Neuronal stem cell (in vitro differentiated cells): ENCODE measurements around the gene PTPRD.

Experiments used
- DNase-seq: peaks from one replicate; pipeline ENCODE4 v3.0.0-alpha.2; 2013; ENCODE audit warnings: low spot score
- H2AFZ ChIP-seq: one replicate; pipeline ENCODE4 v1.6.1; 2013; ENCODE audit warnings: mild to moderate bottlenecking, low read length, inconsistent platforms
- H2AK5ac ChIP-seq: 2 replicates; pipeline ENCODE4 v1.6.1; 2013; ENCODE audit warnings: low read depth, mild to moderate bottlenecking, inconsistent platforms, low read length, moderate library complexity, mixed read lengths
- H2BK120ac ChIP-seq: 2 replicates; pipeline ENCODE4 v1.6.1; 2013; ENCODE audit warnings: low read depth, mild to moderate bottlenecking, inconsistent platforms, low read length, moderate library complexity, mixed read lengths
- H2BK12ac ChIP-seq: one replicate; pipeline ENCODE4 v1.6.1; 2013; ENCODE audit warnings: low read length, inconsistent platforms
- H2BK15ac ChIP-seq: 2 replicates; pipeline ENCODE4 v1.6.1; 2013; ENCODE audit warnings: mild to moderate bottlenecking, low read length, inconsistent platforms, mixed read lengths
- H2BK5ac ChIP-seq: one replicate; pipeline ENCODE4 v1.6.1; 2013; ENCODE audit warnings: inconsistent platforms, mild to moderate bottlenecking, low read length, moderate library complexity
- H3K14ac ChIP-seq: one replicate; pipeline ENCODE4 v1.6.1; 2013; ENCODE audit warnings: low read length, inconsistent platforms
- H3K18ac ChIP-seq: 2 replicates; pipeline ENCODE4 v1.6.1; 2013; ENCODE audit warnings: low read length, inconsistent platforms
- H3K23ac ChIP-seq: 2 replicates; pipeline ENCODE4 v1.6.1; 2013; ENCODE audit warnings: low read depth, mild to moderate bottlenecking, mixed read lengths, low read length, inconsistent platforms; ENCODE audit not compliant: poor library complexity
- H3K27ac ChIP-seq: replicated peaks from 3 replicates; pipeline ENCODE4 v1.5.1; 2013; ENCODE audit warnings: low read length, inconsistent platforms
- H3K27me3 ChIP-seq, 3 experiments: 2 replicates each; pipeline ENCODE4 v1.6.1; 2013; ENCODE audit warnings: low read length in 3 of 3, mild to moderate bottlenecking in 2 of 3, inconsistent platforms in 1 of 3, low read depth in 1 of 3, mixed read lengths in 1 of 3, moderate library complexity in 1 of 3; ENCODE audit not compliant: control insufficient read depth in 3 of 3, insufficient read depth in 3 of 3
- H3K36me3 ChIP-seq, 2 donors: replicated peaks in 1 of 2; 2 replicates each; pipeline ENCODE4 v1.6.1; 2013; ENCODE audit warnings: low read length in 2 of 2; ENCODE audit not compliant: control insufficient read depth in 2 of 2, insufficient read depth in 2 of 2
- H3K4ac ChIP-seq: 2 replicates; pipeline ENCODE4 v1.6.1; 2013; ENCODE audit warnings: inconsistent platforms, mild to moderate bottlenecking, low read length, moderate library complexity
- H3K4me1 ChIP-seq, 2 donors: 1 replicate in 1 of 2; 2 replicates in 1 of 2; pipeline ENCODE4 v1.6.1; 2013; ENCODE audit warnings: low read length in 2 of 2, low read depth in 1 of 2; ENCODE audit not compliant: control insufficient read depth in 2 of 2, insufficient read depth in 1 of 2
- H3K4me2 ChIP-seq: one replicate; pipeline ENCODE4 v1.6.1; 2013; ENCODE audit warnings: mild to moderate bottlenecking, low read length, inconsistent platforms; ENCODE audit not compliant: insufficient read depth, poor library complexity, severe bottlenecking
- H3K4me3 ChIP-seq, 2 donors: 2 replicates each; pipeline ENCODE4 v1.5.1; 2013; ENCODE audit warnings: low read length in 2 of 2, mild to moderate bottlenecking in 2 of 2, inconsistent platforms in 1 of 2, moderate library complexity in 1 of 2
- H3K79me1 ChIP-seq: one replicate; pipeline ENCODE4 v1.6.1; 2013; ENCODE audit warnings: low read depth, mild to moderate bottlenecking, inconsistent platforms, low read length, moderate library complexity
- H3K9ac ChIP-seq: one replicate; pipeline ENCODE4 v1.6.1; 2013; ENCODE audit warnings: mild to moderate bottlenecking, low read depth, low read length, inconsistent platforms; ENCODE audit not compliant: poor library complexity
- H3K9me3 ChIP-seq, 2 donors: replicated peaks in 1 of 2; 2 replicates each; pipeline versions ENCODE3 to v1.6.1; 2013; ENCODE audit warnings: low read length in 2 of 2, mild to moderate bottlenecking in 2 of 2, inconsistent platforms in 1 of 2, low read depth in 1 of 2, mixed read lengths in 1 of 2, moderate library complexity in 1 of 2; ENCODE audit not compliant: control insufficient read depth in 2 of 2, insufficient read depth in 1 of 2
- H4K8ac ChIP-seq: one replicate; pipeline ENCODE4 v1.6.1; 2013; ENCODE audit warnings: low read depth, mild to moderate bottlenecking, inconsistent platforms, low read length, moderate library complexity
- H4K91ac ChIP-seq: one replicate; pipeline ENCODE4 v1.6.1; 2013; ENCODE audit warnings: low read length, low read depth, mild to moderate bottlenecking, inconsistent platforms; ENCODE audit not compliant: poor library complexity
- WGBS, 2 donors: extraction: QIAGEN DNeasy Blood & Tissue Kit; methylation state at CpG; one replicate each; pipeline ENCODE4 v1.1.7; 2013; ENCODE audit warnings: missing lambda C conversion rate in 2 of 2, mixed read lengths in 1 of 2; ENCODE audit not compliant: insufficient read length in 2 of 2, insufficient replicate concordance in 1 of 2; ENCODE audit errors: extremely low coverage in 2 of 2; 5-methylcytosine and 5-hydroxymethylcytosine counted together

The PTPRD gene

GRCh38 chr9:10148796-10149195 lies 464.0 kb downstream of the PTPRD start:
- Histone ChIP-seq H2BK15ac (no peak overlapping the region), H3K4me2 (no peak overlapping the region), H3K4ac (no peak overlapping the region), H4K91ac (no peak overlapping the region), H3K18ac (no peak overlapping the region), H3K27me3 (no peaks in the 10 kb centered on the region), H3K79me1 (no peaks in the 10 kb centered on the region), H2BK120ac (no peak overlapping the region), H2BK12ac (no peak overlapping the region), H2AK5ac (no peak overlapping the region), H3K23ac (no peak overlapping the region), H4K8ac (no peak overlapping the region), H3K9me3 (no peaks in the 10 kb centered on the region), H3K4me3 (no peak overlapping the region), H3K14ac (no peak overlapping the region), H2BK5ac (no peak overlapping the region), H3K4me1 (peaks cover 3% of the 10 kb centered on the region in 2 donors), H3K27ac (no peak overlapping the region), H2AFZ (no peak overlapping the region), H3K9ac (no peak overlapping the region), H3K36me3 (no peaks in the 10 kb centered on the region)
- DNase-seq = no peak

DNA sequence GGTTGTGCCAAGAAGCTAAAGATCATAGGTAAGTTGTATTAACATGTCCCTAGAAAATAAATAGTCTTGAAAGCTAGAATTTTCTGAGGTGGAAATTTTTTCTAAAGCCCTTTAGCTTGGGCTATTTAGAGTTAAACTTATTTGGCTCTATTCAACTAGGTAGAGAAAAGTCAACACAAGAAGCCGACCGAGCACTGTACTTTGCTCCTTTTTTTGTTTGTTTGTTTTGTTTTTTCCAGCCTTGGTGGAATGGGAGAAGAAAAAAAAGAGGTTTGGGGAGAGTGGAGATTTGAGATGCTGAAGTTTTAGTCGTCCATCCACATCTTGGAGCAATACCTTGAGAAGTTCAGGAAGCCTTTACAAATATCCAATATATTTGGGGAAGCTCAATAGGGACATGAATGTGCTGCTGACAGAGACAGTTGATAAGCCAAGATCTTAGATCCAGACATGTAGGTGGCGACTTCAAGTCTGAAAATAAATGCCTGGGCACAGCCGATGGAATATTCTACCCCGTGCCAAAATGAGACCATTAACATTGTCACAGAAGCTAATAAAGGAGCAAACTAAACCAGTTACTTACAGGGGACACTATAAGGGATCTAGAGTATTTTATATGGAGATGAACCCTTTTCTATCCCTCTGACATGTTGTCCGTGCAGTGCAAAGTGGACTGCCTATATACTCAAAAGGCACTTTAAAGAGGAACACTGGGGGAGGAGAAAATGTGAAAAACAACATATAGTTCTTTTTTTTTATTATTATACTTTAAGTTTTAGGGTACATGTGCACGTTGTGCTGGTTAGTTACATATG lies 466.1 kb downstream of the PTPRD start:
- Histone ChIP-seq H3K4me1 (peaks cover 3% of the 10 kb centered on the region in 2 donors), H3K23ac (no peak overlapping the region), H2AK5ac (no peak overlapping the region), H3K9me3 (no peaks in the 10 kb centered on the region), H2BK5ac (no peak overlapping the region), H3K4me2 (no peak overlapping the region), H3K27me3 (no peaks in the 10 kb centered on the region), H2BK120ac (no peak overlapping the region), H4K8ac (no peak overlapping the region), H2BK12ac (no peak overlapping the region), H3K4me3 (no peak overlapping the region), H2AFZ (no peak overlapping the region), H3K18ac (no peak overlapping the region), H3K79me1 (no peaks in the 10 kb centered on the region), H3K4ac (no peak overlapping the region), H3K14ac (no peak overlapping the region), H2BK15ac (no peak overlapping the region), H3K9ac (no peak overlapping the region), H4K91ac (no peak overlapping the region), H3K36me3 (no peaks in the 10 kb centered on the region), H3K27ac (no peak overlapping the region)
- DNase-seq = no peak
- WGBS, 2 donors = no CpG with 5 or more reads among the region's 8 CpGs

DNA sequence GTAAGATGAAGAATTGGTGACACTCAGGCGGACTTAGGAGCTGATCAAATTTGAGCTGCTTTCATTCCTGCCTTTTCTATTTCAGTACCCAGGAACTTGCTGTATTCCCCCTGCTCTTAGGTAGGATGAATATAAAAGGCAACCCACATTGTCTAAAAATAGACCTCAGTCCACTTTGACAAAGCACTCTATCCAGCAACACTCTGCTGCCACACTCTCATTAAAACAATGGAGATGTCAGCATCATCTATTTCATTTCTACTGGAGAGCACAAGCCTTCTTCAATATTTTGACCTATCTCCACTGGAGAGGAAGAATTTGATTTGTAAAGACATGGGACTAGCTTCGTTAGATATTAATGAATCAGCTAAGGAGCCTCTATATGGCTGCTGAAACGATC lies 468.4 kb downstream of the PTPRD start:
- DNase-seq = no peak
- Histone ChIP-seq H3K18ac (no peak overlapping the region), H3K4ac (no peak overlapping the region), H2AK5ac (no peak overlapping the region), H2BK120ac (no peak overlapping the region), H3K9me3 (no peaks in the 10 kb centered on the region), H3K4me1 (peaks cover 3% of the 10 kb centered on the region in 2 donors), H3K27ac (no peak overlapping the region), H3K4me2 (no peak overlapping the region), H4K8ac (no peak overlapping the region), H2AFZ (no peak overlapping the region), H4K91ac (no peak overlapping the region), H2BK12ac (no peak overlapping the region), H3K4me3 (no peak overlapping the region), H3K14ac (no peak overlapping the region), H2BK15ac (no peak overlapping the region), H3K36me3 (no peaks in the 10 kb centered on the region), H2BK5ac (no peak overlapping the region), H3K27me3 (no peaks in the 10 kb centered on the region), H3K79me1 (no peaks in the 10 kb centered on the region), H3K23ac (no peak overlapping the region), H3K9ac (no peak overlapping the region)
- WGBS, 2 donors = no CpG with 5 or more reads among the region's 3 CpGs

DNA sequence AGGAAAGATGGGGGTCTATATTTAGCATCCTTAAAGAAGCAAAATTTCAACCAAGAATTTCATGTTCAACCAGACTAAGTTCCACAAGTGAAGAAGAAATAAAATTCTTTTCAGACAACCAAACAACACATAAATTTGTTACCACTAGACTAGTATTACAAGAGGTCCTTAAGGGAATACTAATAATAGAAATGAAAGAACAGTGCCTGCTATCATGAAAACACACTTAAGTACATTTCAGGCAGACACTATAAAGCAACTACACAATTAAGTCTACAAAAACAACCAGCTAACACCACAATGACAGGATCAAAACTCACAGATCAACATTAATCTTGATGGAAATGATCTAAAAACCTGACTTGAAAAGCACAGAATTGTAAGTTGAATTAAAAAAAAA lies 477.2 kb downstream of the PTPRD start:
- Histone ChIP-seq H3K4me3 (no peak overlapping the region), H3K27ac (no peak overlapping the region), H3K27me3 (no peaks in the 10 kb centered on the region), H3K9ac (no peak overlapping the region), H3K4me2 (no peak overlapping the region), H3K4ac (no peak overlapping the region), H2BK12ac (no peak overlapping the region), H2BK120ac (no peak overlapping the region), H4K8ac (no peak overlapping the region), H3K36me3 (no peaks in the 10 kb centered on the region), H4K91ac (no peak overlapping the region), H3K79me1 (no peaks in the 10 kb centered on the region), H2BK5ac (no peak overlapping the region), H3K4me1 (peaks cover 4 to 5% of the 10 kb centered on the region in 2 donors), H3K9me3 (no peaks in the 10 kb centered on the region), H2AK5ac (no peak overlapping the region), H2AFZ (no peak overlapping the region), H3K18ac (no peak overlapping the region), H2BK15ac (no peak overlapping the region), H3K23ac (no peak overlapping the region), H3K14ac (no peak overlapping the region)
- DNase-seq = no peak
